ENCODE data around the gene GZMM.

- TF ChIP-seq CTCF (IDR thresholded peaks at IDR 0.05) (no peak), EZH2 (IDR thresholded peaks at IDR 0.05) (no peak)
These were observed 27.7 kb downstream of the GZMM start for GRCh38 chr19:571566-571974.

All from neural progenitor cell (in vitro differentiated cells).